HEK293 (cell line): ENCODE data around the gene DLK2.

Source experiments
- CTCF ChIA-PET: fragments of 350-600 bp; formaldehyde crosslinking; extraction: SDS; loops from one replicate; lab custom pipeline; 2021; ENCODE audit warnings: antibody characterized with exemption; lab: Yijun Ruan, JAX
- POLR2A ChIA-PET: fragments of 300-600 bp; formaldehyde crosslinking; extraction: SDS; loops from one replicate; lab custom pipeline; 2020; ENCODE audit warnings: antibody characterized with exemption, inconsistent platforms; lab: Yijun Ruan, JAX
- H3K27ac ChIP-seq: fragments of 200-500 bp; sonication (Bioruptor generic); 2 replicates; pipeline ENCODE4 v1.5.1; 2014; ENCODE audit warnings: low read depth, low read length, control low read depth, inconsistent platforms; ENCODE audit errors: extremely low read depth
- H3K36me3 ChIP-seq, 2 experiments: fragments of 200-500 bp in 1 of 2; sonication (Bioruptor generic) in 1 of 2; 1 replicate in 1 of 2; 2 replicates in 1 of 2; pipeline ENCODE4 v1.5.1; 2014 to 2017; ENCODE audit warnings: inconsistent platforms in 2 of 2, low read length in 2 of 2; ENCODE audit not compliant: control insufficient read depth in 2 of 2, insufficient read depth in 1 of 2
- H3K4me1 ChIP-seq: fragments of 200-500 bp; sonication (Bioruptor generic); 2 replicates; pipeline ENCODE4 v1.5.1; 2014; ENCODE audit warnings: mild to moderate bottlenecking, low read length, inconsistent platforms; ENCODE audit not compliant: control insufficient read depth, insufficient read depth
- H3K4me3 ChIP-seq: 2 replicates; pipeline ENCODE4 v1.5.1; 2011; ENCODE audit warnings: low read depth, mild to moderate bottlenecking, control low read depth, low read length, moderate library complexity
- H3K9me3 ChIP-seq: fragments of 200-500 bp; sonication (Bioruptor generic); 2 replicates; pipeline ENCODE4 v1.5.1; 2014; ENCODE audit warnings: low read depth, low read length, inconsistent platforms; ENCODE audit not compliant: control insufficient read depth, insufficient read depth
- FEZF1 ChIP-seq: fragments of 450-650 bp; formaldehyde crosslinking; IDR thresholded peaks from 2 replicates; pipeline ENCODE4 v1.5.1; 2016; ENCODE audit warnings: missing biosample characterization, missing genetic modification characterization
- HOXC10 ChIP-seq: sonication (generic); formaldehyde crosslinking; IDR thresholded peaks from 2 replicates; pipeline ENCODE4 v1.8.1; 2023; ENCODE audit warnings: mild to moderate bottlenecking, missing genetic modification reagents
- KLF1 ChIP-seq: fragments of 450-650 bp; formaldehyde crosslinking; IDR thresholded peaks from 2 replicates; pipeline ENCODE4 v1.5.1; 2016; ENCODE audit warnings: missing biosample characterization, missing genetic modification characterization
- KLF7 ChIP-seq: fragments of 450-650 bp; formaldehyde crosslinking; IDR thresholded peaks from 2 replicates; pipeline ENCODE4 v1.5.1; 2016; ENCODE audit warnings: missing biosample characterization, missing genetic modification characterization, borderline replicate concordance
- MEIS1 ChIP-seq: sonication (generic); formaldehyde crosslinking; IDR thresholded peaks from 2 replicates; pipeline ENCODE4 v1.8.1; 2022; ENCODE audit warnings: missing genetic modification reagents, mild to moderate bottlenecking, borderline replicate concordance
- MYNN ChIP-seq: fragments of 450-650 bp; formaldehyde crosslinking; IDR thresholded peaks from 2 replicates; pipeline ENCODE4 v1.5.1; 2016; ENCODE audit warnings: missing biosample characterization, missing genetic modification characterization, borderline replicate concordance
- MZF1 ChIP-seq: fragments of 450-650 bp; formaldehyde crosslinking; IDR thresholded peaks from 2 replicates; pipeline ENCODE4 v1.5.1; 2017; ENCODE audit warnings: missing biosample characterization, missing genetic modification characterization, borderline replicate concordance
- PRDM1 ChIP-seq: fragments of 450-650 bp; formaldehyde crosslinking; IDR thresholded peaks from 2 replicates; pipeline ENCODE4; 2016; ENCODE audit warnings: missing biosample characterization, missing genetic modification characterization
- REPIN1 ChIP-seq: fragments of 450-650 bp; formaldehyde crosslinking; IDR thresholded peaks from 2 replicates; pipeline ENCODE4 v1.5.1; 2017; ENCODE audit warnings: missing biosample characterization, missing genetic modification characterization, low read depth
- SP2 ChIP-seq: fragments of 450-650 bp; formaldehyde crosslinking; IDR thresholded peaks from 2 replicates; pipeline ENCODE4 v1.5.1; 2016; ENCODE audit warnings: missing biosample characterization, missing genetic modification characterization
- TCF7L2 ChIP-seq: IDR thresholded peaks from 2 replicates; pipeline ENCODE4 v1.6.1; 2011; ENCODE audit warnings: low read depth, mild to moderate bottlenecking, inconsistent platforms, low read length, moderate library complexity, borderline replicate concordance
- WT1 ChIP-seq: fragments of 450-650 bp; formaldehyde crosslinking; IDR thresholded peaks from 2 replicates; pipeline ENCODE4 v1.5.1; 2016; ENCODE audit warnings: missing biosample characterization, missing genetic modification characterization
- ZNF146 ChIP-seq: fragments of 450-650 bp; formaldehyde crosslinking; IDR thresholded peaks from 2 replicates; pipeline ENCODE4 v1.5.1; 2016; ENCODE audit warnings: missing biosample characterization, missing genetic modification characterization
- ZNF274 ChIP-seq, 2 experiments: fragments of 200-500 bp in 1 of 2; fragments of 450-650 bp in 1 of 2; sonication (Bioruptor generic) in 1 of 2; formaldehyde crosslinking in 1 of 2; IDR thresholded peaks; 2 replicates each; pipeline versions ENCODE4 v1.5.1 to v1.6.1; 2014 to 2016; ENCODE audit warnings: borderline replicate concordance in 1 of 2, inconsistent platforms in 1 of 2, low read length in 1 of 2, missing biosample characterization in 1 of 2, missing genetic modification characterization in 1 of 2
- ZNF341 ChIP-seq: fragments of 450-650 bp; formaldehyde crosslinking; IDR thresholded peaks from 2 replicates; pipeline ENCODE4; 2016; ENCODE audit warnings: low read depth, missing biosample characterization, missing genetic modification characterization
- ZNF366 ChIP-seq: fragments of 450-650 bp; formaldehyde crosslinking; conservative IDR thresholded peaks from 2 replicates; pipeline ENCODE4 v1.5.1; 2016; ENCODE audit warnings: missing biosample characterization, missing genetic modification characterization
- ZNF394 ChIP-seq: fragments of 450-650 bp; formaldehyde crosslinking; IDR thresholded peaks from 2 replicates; pipeline ENCODE4 v1.5.1; 2016; ENCODE audit warnings: missing biosample characterization, missing genetic modification characterization, mild to moderate bottlenecking, moderate library complexity, borderline replicate concordance
- ZNF426 ChIP-seq: fragments of 450-650 bp; formaldehyde crosslinking; IDR thresholded peaks from 2 replicates; pipeline ENCODE4 v1.5.1; 2017; ENCODE audit warnings: missing biosample characterization, missing genetic modification characterization, mild to moderate bottlenecking, inconsistent platforms, moderate library complexity
- ZNF433 ChIP-seq: fragments of 450-650 bp; formaldehyde crosslinking; IDR thresholded peaks from 2 replicates; pipeline ENCODE4 v1.5.1; 2016; ENCODE audit warnings: missing biosample characterization, missing genetic modification characterization, low read depth
- ZNF501 ChIP-seq: fragments of 450-650 bp; formaldehyde crosslinking; IDR thresholded peaks from 2 replicates; pipeline ENCODE4 v1.5.1; 2016; ENCODE audit warnings: missing biosample characterization, missing genetic modification characterization
- ZNF521 ChIP-seq: fragments of 450-650 bp; formaldehyde crosslinking; IDR thresholded peaks from 2 replicates; pipeline ENCODE4 v1.5.1; 2017; ENCODE audit warnings: missing biosample characterization, mild to moderate bottlenecking, missing genetic modification characterization
- ZNF549 ChIP-seq: fragments of 450-650 bp; IDR thresholded peaks from 2 replicates; pipeline ENCODE4 v1.5.1; 2018; ENCODE audit warnings: missing biosample characterization, missing genetic modification characterization, mild to moderate bottlenecking, inconsistent platforms, moderate library complexity
- ZNF585B ChIP-seq: fragments of 450-650 bp; formaldehyde crosslinking; IDR thresholded peaks from 2 replicates; pipeline ENCODE4 v1.5.1; 2016; ENCODE audit warnings: missing biosample characterization, missing genetic modification characterization
- ZNF621 ChIP-seq: fragments of 450-650 bp; formaldehyde crosslinking; IDR thresholded peaks from 2 replicates; pipeline ENCODE4 v1.5.1; 2017; ENCODE audit warnings: missing biosample characterization, missing genetic modification characterization
- ZNF747 ChIP-seq: fragments of 450-650 bp; formaldehyde crosslinking; IDR thresholded peaks from 2 replicates; pipeline ENCODE4 v1.5.1; 2016; ENCODE audit warnings: missing biosample characterization, missing genetic modification characterization
- ZNF768 ChIP-seq: fragments of 450-650 bp; formaldehyde crosslinking; IDR thresholded peaks from 2 replicates; pipeline ENCODE4 v1.5.1; 2018; ENCODE audit warnings: missing biosample characterization, mild to moderate bottlenecking, missing genetic modification characterization
- ZNF791 ChIP-seq: fragments of 450-650 bp; formaldehyde crosslinking; IDR thresholded peaks from 2 replicates; pipeline ENCODE4 v1.5.1; 2016; ENCODE audit warnings: missing biosample characterization, missing genetic modification characterization
- ZNF843 ChIP-seq: fragments of 450-650 bp; formaldehyde crosslinking; IDR thresholded peaks from 2 replicates; pipeline ENCODE4 v1.5.1; 2016; ENCODE audit warnings: missing biosample characterization, missing genetic modification characterization
- TF ChIP-seq, protein P1 (sequence below): fragments of 450-650 bp; formaldehyde crosslinking; IDR thresholded peaks from 2 replicates; pipeline ENCODE4 v1.5.1; 2017; ENCODE audit warnings: missing biosample characterization, missing genetic modification characterization
- TF ChIP-seq, protein P2 (sequence below): fragments of 450-650 bp; formaldehyde crosslinking; IDR thresholded peaks from 2 replicates; pipeline ENCODE4 v1.5.1; 2017; ENCODE audit warnings: missing biosample characterization, missing genetic modification characterization
- TF ChIP-seq, protein P3 (sequence below): fragments of 450-650 bp; formaldehyde crosslinking; IDR thresholded peaks from 2 replicates; pipeline ENCODE4; 2016; ENCODE audit warnings: missing biosample characterization, missing genetic modification characterization
- TF ChIP-seq, protein P4 (sequence below): fragments of 450-650 bp; formaldehyde crosslinking; IDR thresholded peaks from 2 replicates; pipeline ENCODE4 v1.5.1; 2016; ENCODE audit warnings: missing biosample characterization, missing genetic modification characterization, low read depth

Gene DLK2

DNA sequence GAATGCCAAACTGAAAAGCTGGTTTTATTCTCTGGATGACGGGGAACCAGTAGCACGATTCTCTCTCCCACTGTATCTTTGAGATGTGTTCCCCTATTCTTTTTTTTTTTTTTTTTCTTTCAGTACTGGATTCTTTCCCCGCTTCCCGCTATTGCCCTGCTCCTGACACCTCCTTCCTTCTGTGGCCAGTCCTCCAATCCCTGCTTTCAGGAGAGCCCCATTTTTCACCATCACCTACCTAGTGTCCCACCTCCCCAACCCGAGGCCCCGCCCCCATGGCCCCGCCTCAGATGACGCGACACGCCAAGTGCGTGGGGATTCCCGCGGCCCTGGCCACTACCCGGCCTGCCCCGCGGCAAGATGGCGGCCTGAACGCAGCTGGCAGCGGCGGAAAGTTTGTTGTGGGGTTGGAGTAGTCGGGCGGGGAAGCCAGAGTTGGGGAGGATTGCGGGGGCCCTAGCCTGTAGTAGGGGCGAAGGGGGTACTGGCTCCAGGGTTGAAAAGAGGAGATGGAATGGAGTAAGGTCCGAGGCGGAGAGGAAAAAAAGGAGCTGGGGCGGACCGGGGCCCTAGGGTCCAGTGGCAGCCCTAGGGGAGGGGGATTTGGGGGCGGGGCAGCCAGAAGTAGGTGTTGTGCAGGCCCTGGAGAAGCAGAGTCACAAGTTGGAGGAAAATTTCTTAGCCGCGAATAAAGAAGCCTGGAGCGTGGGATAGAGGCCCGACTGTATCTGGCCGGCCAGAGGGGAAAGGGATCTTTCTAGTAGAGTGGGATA, 22.1 kb upstream of the DLK2 start, which contains the start of gene TJAP1 (continued):
- TF ChIP-seq, protein P1, sequence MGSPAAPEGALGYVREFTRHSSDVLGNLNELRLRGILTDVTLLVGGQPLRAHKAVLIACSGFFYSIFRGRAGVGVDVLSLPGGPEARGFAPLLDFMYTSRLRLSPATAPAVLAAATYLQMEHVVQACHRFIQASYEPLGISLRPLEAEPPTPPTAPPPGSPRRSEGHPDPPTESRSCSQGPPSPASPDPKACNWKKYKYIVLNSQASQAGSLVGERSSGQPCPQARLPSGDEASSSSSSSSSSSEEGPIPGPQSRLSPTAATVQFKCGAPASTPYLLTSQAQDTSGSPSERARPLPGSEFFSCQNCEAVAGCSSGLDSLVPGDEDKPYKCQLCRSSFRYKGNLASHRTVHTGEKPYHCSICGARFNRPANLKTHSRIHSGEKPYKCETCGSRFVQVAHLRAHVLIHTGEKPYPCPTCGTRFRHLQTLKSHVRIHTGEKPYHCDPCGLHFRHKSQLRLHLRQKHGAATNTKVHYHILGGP (tag by site-specific recombination) = no peak
- TF ChIP-seq PRDM1 (tag by site-specific recombination) = no peak
- no peak for TF ChIP-seq ZNF521 (tag by site-specific recombination)
- TF ChIP-seq, protein P2, sequence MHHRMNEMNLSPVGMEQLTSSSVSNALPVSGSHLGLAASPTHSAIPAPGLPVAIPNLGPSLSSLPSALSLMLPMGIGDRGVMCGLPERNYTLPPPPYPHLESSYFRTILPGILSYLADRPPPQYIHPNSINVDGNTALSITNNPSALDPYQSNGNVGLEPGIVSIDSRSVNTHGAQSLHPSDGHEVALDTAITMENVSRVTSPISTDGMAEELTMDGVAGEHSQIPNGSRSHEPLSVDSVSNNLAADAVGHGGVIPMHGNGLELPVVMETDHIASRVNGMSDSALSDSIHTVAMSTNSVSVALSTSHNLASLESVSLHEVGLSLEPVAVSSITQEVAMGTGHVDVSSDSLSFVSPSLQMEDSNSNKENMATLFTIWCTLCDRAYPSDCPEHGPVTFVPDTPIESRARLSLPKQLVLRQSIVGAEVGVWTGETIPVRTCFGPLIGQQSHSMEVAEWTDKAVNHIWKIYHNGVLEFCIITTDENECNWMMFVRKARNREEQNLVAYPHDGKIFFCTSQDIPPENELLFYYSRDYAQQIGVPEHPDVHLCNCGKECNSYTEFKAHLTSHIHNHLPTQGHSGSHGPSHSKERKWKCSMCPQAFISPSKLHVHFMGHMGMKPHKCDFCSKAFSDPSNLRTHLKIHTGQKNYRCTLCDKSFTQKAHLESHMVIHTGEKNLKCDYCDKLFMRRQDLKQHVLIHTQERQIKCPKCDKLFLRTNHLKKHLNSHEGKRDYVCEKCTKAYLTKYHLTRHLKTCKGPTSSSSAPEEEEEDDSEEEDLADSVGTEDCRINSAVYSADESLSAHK (tag by site-specific recombination) = 0 out of 2 replicates have a peak, but pooled peaks have one; percentile 12
- TF ChIP-seq ZNF585B (tag by site-specific recombination) = no peak
- no peak for TF ChIP-seq ZNF747
- no peak for TF ChIP-seq WT1
- TF ChIP-seq SP2 = peak; percentile 94
- TF ChIP-seq HOXC10 = no peak
- TF ChIP-seq ZNF549 (tag by site-specific recombination) = no peak
- no peak for TF ChIP-seq FEZF1
- TF ChIP-seq ZNF394 = peak; percentile 53
- no peak for TF ChIP-seq ZNF274 (IDR thresholded peaks at IDR 0.05; ENCODE audit: low read length)
- TF ChIP-seq ZNF274 (tag by site-specific recombination; IDR thresholded peaks at IDR 0.05; ENCODE audit: borderline replicate concordance) = no peak
- no peak for TF ChIP-seq MYNN
- TF ChIP-seq ZNF843 (tag by site-specific recombination) = 0 out of 2 replicates have a peak, but pooled peaks have one; percentile 19
- TF ChIP-seq TCF7L2 = no peak
- TF ChIP-seq, all 188 proteins: peak for 44

DNA sequence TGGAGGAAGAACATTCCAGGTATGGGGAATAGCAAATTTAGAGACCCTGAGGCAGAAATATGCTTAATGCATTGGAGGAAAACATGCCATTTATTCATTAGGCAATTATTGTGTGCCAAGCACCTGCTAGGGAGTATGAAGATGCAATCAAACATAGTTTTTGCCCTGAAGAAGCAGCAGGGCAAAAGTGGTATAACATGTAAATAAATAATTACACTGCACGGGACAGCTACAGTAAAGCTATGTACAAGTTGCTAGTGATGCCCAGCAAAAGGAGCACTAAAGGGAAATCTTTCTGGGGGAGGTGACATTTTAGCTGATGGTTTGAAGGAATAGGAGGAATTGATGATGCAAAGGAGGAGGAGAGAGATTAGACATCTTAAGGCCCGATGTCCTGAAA, 21.4 kb upstream of the DLK2 start:
- H3K27ac ChIP-seq = peak overlapping the region; percentile 50; the same call in 1 of the 2 replicates

More for the DNA sequence above, 21.4 kb upstream of the DLK2 start:
- Histone ChIP-seq H3K4me3 (peak overlapping the region; percentile 81), H3K4me1 (peaks cover 10% of the 10 kb centered on the region), H3K9me3 (no peaks in the 10 kb centered on the region), H3K36me3 (peaks cover 0 to 19% of the 10 kb centered on the region in 2 experiments; a peak in 2 of 3 replicates)
- CTCF ChIA-PET = interaction anchor here (0.9 to 2.0 kb wide), 3 partner anchors 20 to 31 kb away, joined by 3 to 9 read pairs (median 3); no protein-coding TSS in a partner anchor
- POLR2A ChIA-PET = interaction anchor here (0.6 to 1.7 kb wide), 19 partner anchors 9 to 604 kb away, joined by 3 to 13 read pairs (median 5); partner anchors contain the start of genes ABCC10, POLR1C, YIPF3 and ZNF318
- TF ChIP-seq ZNF768 (tag by site-specific recombination) (no peak), MZF1 (no peak), ZNF433 (tag by site-specific recombination) (no peak), MEIS1 (no peak), ZNF621 (no peak), KLF7 (no peak), KLF1 (tag by site-specific recombination) (no peak), ZNF426 (tag by site-specific recombination) (no peak), ZNF585B (tag by site-specific recombination) (no peak), ZNF501 (tag by site-specific recombination) (no peak), ZNF549 (tag by site-specific recombination) (no peak), ZNF146 (tag by site-specific recombination) (no peak), ZNF366 (tag by site-specific recombination) (no peak), REPIN1 (tag by site-specific recombination) (no peak), ZNF791 (tag by site-specific recombination) (no peak), ZNF341 (tag by site-specific recombination) (no peak)
- TF ChIP-seq, protein P3, sequence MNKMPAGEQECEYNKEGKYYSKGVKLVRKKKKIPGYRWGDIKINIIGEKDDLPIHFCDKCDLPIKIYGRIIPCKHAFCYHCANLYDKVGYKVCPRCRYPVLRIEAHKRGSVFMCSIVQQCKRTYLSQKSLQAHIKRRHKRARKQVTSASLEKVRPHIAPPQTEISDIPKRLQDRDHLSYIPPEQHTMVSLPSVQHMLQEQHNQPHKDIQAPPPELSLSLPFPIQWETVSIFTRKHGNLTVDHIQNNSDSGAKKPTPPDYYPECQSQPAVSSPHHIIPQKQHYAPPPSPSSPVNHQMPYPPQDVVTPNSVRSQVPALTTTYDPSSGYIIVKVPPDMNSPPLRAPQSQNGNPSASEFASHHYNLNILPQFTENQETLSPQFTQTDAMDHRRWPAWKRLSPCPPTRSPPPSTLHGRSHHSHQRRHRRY (tag by site-specific recombination) = no peak
- TF ChIP-seq, protein P4, sequence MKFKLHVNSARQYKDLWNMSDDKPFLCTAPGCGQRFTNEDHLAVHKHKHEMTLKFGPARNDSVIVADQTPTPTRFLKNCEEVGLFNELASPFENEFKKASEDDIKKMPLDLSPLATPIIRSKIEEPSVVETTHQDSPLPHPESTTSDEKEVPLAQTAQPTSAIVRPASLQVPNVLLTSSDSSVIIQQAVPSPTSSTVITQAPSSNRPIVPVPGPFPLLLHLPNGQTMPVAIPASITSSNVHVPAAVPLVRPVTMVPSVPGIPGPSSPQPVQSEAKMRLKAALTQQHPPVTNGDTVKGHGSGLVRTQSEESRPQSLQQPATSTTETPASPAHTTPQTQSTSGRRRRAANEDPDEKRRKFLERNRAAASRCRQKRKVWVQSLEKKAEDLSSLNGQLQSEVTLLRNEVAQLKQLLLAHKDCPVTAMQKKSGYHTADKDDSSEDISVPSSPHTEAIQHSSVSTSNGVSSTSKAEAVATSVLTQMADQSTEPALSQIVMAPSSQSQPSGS (tag by site-specific recombination) = no peak
